Astrocyte of the spinal cord (primary cell): ENCODE results near the gene PPP1R12B.

Experiments
- DNase-seq: peaks from one replicate; pipeline ENCODE4 v3.0.0; 2011; ENCODE audit warnings: low read depth, low spot score
- H3K4me3 ChIP-seq: 2 replicates; pipeline ENCODE4 v1.5.1; 2011; ENCODE audit warnings: low read depth, mild to moderate bottlenecking, low read length, moderate library complexity
- CTCF ChIP-seq: IDR thresholded peaks from 2 replicates; pipeline ENCODE4 v1.5.1; 2012; ENCODE audit warnings: low read depth, mild to moderate bottlenecking, low read length, inconsistent platforms
- in situ Hi-C: cut with HindIII; loops from 2 replicates; pipeline ENCODE4 v1.10.0; 2017; ENCODE audit warnings: low sequenced_read_pairs

The PPP1R12B gene

GRCh38 chr1:202319381-202320080, 29.0 kb upstream of the PPP1R12B start:
- H3K4me3 ChIP-seq = no peak overlapping the region
- no peak for DNase-seq
- no peak for TF ChIP-seq CTCF
- in situ Hi-C loops = loop anchor here (25.0 kb wide), 1 partner anchor 107 kb away; no protein-coding TSS in a partner anchor

- H3K4me3 ChIP-seq = no peak overlapping the region
- no peak for DNase-seq
- no peak for TF ChIP-seq CTCF
- in situ Hi-C loops = loop anchor here (25.0 kb wide), 1 partner anchor 108 kb away; no protein-coding TSS in a partner anchor
Observed at GRCh38 chr1:202320081-202320405, 28.5 kb upstream of the PPP1R12B start.

- TF ChIP-seq CTCF = no peak
- DNase-seq = no peak
- no peak overlapping the region for H3K4me3 ChIP-seq
- in situ Hi-C loops = loop anchor here (25.0 kb wide), 1 partner anchor 111 kb away; no protein-coding TSS in a partner anchor
Observed at GRCh38 chr1:202323731-202324130, 24.8 kb upstream of the PPP1R12B start.

GRCh38 chr1:202324646-202325045, 23.9 kb upstream of the PPP1R12B start:
- no peak overlapping the region for H3K4me3 ChIP-seq
- no peak for TF ChIP-seq CTCF
- in situ Hi-C loops = loop anchor here (25.0 kb wide), 1 partner anchor 112 kb away; no protein-coding TSS in a partner anchor
- no peak for DNase-seq

- in situ Hi-C loops = no loop called here
- H3K4me3 ChIP-seq = no peak overlapping the region
- TF ChIP-seq CTCF = no peak
- no peak for DNase-seq
Observed at GRCh38 chr1:202329891-202330290, 18.6 kb upstream of the PPP1R12B start.

GRCh38 chr1:202333861-202334260, 14.6 kb upstream of the PPP1R12B start:
- in situ Hi-C loops = no loop called here
- DNase-seq = no peak
- H3K4me3 ChIP-seq = no peak overlapping the region
- TF ChIP-seq CTCF = no peak
